Suprapubic skin (tissue), 4 donors: ENCODE data around the gene KCNH1. TPM values are rescaled to one million over a fixed set of nuclear protein-coding genes. Genes with fewer than 3 reads are reported as not detected.
"Not testable (repeated sequence)": the region's sequence is repeated elsewhere in the genome, so short reads cannot be mapped to it uniquely, and the experiment has no call there.

Experiments used
- DNase-seq, 2 donors: peaks; one replicate each; pipeline ENCODE4 v3.0.0-alpha.2; 2019; ENCODE audit warnings: low spot score in 2 of 2
- H3K27ac ChIP-seq: fragments of 200-600 bp; sonication (generic); one replicate; pipeline ENCODE4 v1.5.1; 2019
- H3K27me3 ChIP-seq: fragments of 200-600 bp; sonication (generic); one replicate; pipeline ENCODE4 v1.5.1; 2019
- H3K36me3 ChIP-seq: fragments of 200-600 bp; sonication (generic); one replicate; pipeline ENCODE4 v1.5.1; 2019
- H3K4me1 ChIP-seq: fragments of 200-600 bp; sonication (generic); one replicate; pipeline ENCODE4 v1.5.1; 2019
- H3K4me3 ChIP-seq: fragments of 200-600 bp; sonication (generic); one replicate; pipeline ENCODE4 v1.5.1; 2019; ENCODE audit warnings: mild to moderate bottlenecking
- H3K9me3 ChIP-seq: fragments of 200-600 bp; sonication (generic); one replicate; pipeline ENCODE4 v1.5.1; 2019
- CTCF ChIP-seq, 2 donors: fragments of 200-600 bp in 1 of 2; fragments of 450-650 bp in 1 of 2; sonication (generic) in 1 of 2; IDR thresholded peaks; one replicate each; pipeline ENCODE4 v1.5.1; 2016 to 2019; ENCODE audit warnings: antibody characterized with exemption in 2 of 2, mild to moderate bottlenecking in 1 of 2, moderate library complexity in 1 of 2
- EP300 ChIP-seq: sonication (generic); formaldehyde crosslinking; IDR thresholded peaks from one replicate; pipeline ENCODE4 v1.6.1; 2017; ENCODE audit warnings: antibody characterized with exemption
- POLR2A ChIP-seq, 2 donors: fragments of 450-650 bp; IDR thresholded peaks; one replicate each; pipeline ENCODE4 v1.6.1; 2017; ENCODE audit warnings: antibody characterized with exemption in 2 of 2, mild to moderate bottlenecking in 2 of 2, moderate library complexity in 2 of 2
- POLR2AphosphoS5 ChIP-seq, 3 donors: sonication (generic); formaldehyde crosslinking; IDR thresholded peaks; one replicate each; pipeline ENCODE4 v1.6.1; 2017; ENCODE audit warnings: antibody characterized with exemption in 3 of 3
- WGBS: methylation state at CpG from one replicate; pipeline ENCODE4 v1.1.5; 2018; 5-methylcytosine and 5-hydroxymethylcytosine counted together
- total RNA-seq, 4 donors: library from RNA; depleted of rRNA; stranded (reverse); fragments of >200 nt; gene quantifications; one replicate each; pipeline ENCODE4 v1.1.0, GENCODE V29; 2016

The KCNH1 gene
- total RNA-seq, 4 donors from 2014 or later, result 1.1 TPM; not detected in 3

GRCh38 chr1:211019266-211019665 lies 114.7 kb downstream of the KCNH1 start:
- WGBS, result 64% methylated on average over 1 of the region's 1 CpG
- Histone ChIP-seq H3K36me3 (no peaks in the 10 kb centered on the region), H3K27me3 (no peaks in the 10 kb centered on the region), H3K4me3 (no peak overlapping the region), H3K27ac (no peak overlapping the region), H3K9me3 (no peaks in the 10 kb centered on the region), H3K4me1 (no peaks in the 10 kb centered on the region)
- TF ChIP-seq POLR2A (IDR thresholded peaks at IDR 0.05) (no peak), EP300 (no peak), CTCF (IDR thresholded peaks at IDR 0.05) (no peak), POLR2AphosphoS5 (IDR thresholded peaks at IDR 0.05) (no peak)
- DNase-seq, result no peak

- Histone ChIP-seq H3K9me3 (no peaks in the 10 kb centered on the region), H3K27me3 (no peaks in the 10 kb centered on the region), H3K36me3 (no peaks in the 10 kb centered on the region), H3K27ac (no peak overlapping the region), H3K4me3 (no peak overlapping the region), H3K4me1 (no peaks in the 10 kb centered on the region)
- DNase-seq, result no peak
- WGBS, result 91% methylated on average over 5 of the region's 5 CpGs
- TF ChIP-seq EP300 (no peak), CTCF (IDR thresholded peaks at IDR 0.05) (no peak), POLR2A (IDR thresholded peaks at IDR 0.05) (no peak), POLR2AphosphoS5 (IDR thresholded peaks at IDR 0.05) (no peak)
These were observed 115.3 kb downstream of the KCNH1 start for GRCh38 chr1:211018690-211019089.

GRCh38 chr1:211017075-211017718 lies 116.8 kb downstream of the KCNH1 start:
- TF ChIP-seq EP300 (no peak), POLR2AphosphoS5 (IDR thresholded peaks at IDR 0.05) (no peak), POLR2A (IDR thresholded peaks at IDR 0.05) (no peak)
- Histone ChIP-seq H3K9me3 (no peaks in the 10 kb centered on the region), H3K4me1 (no peaks in the 10 kb centered on the region), H3K27me3 (no peaks in the 10 kb centered on the region), H3K27ac (no peak overlapping the region), H3K4me3 (no peak overlapping the region), H3K36me3 (no peaks in the 10 kb centered on the region)
- no peak for DNase-seq
- WGBS, result 65% methylated on average over 6 of the region's 6 CpGs

GRCh38 chr1:211014275-211014674 lies 119.7 kb downstream of the KCNH1 start:
- 74% methylated on average over 7 of the region's 7 CpGs for WGBS
- H3K36me3 ChIP-seq, result no peaks in the 10 kb centered on the region
- TF ChIP-seq EP300, result no peak

GRCh38 chr1:211013346-211014240 lies 120.4 kb downstream of the KCNH1 start:
- TF ChIP-seq POLR2A (IDR thresholded peaks at IDR 0.05), result no peak
- TF ChIP-seq CTCF (IDR thresholded peaks at IDR 0.05), result no peak
- TF ChIP-seq POLR2AphosphoS5 (IDR thresholded peaks at IDR 0.05), result no peak
- TF ChIP-seq EP300, result no peak
- no peaks in the 10 kb centered on the region for H3K4me1 ChIP-seq
- H3K27ac ChIP-seq, result no peak overlapping the region
- no peaks in the 10 kb centered on the region for H3K36me3 ChIP-seq
- no peak for DNase-seq
- WGBS, result 54% methylated on average over 6 of the region's 7 CpGs
- H3K9me3 ChIP-seq, result no peaks in the 10 kb centered on the region
- H3K4me3 ChIP-seq, result no peak overlapping the region
- no peaks in the 10 kb centered on the region for H3K27me3 ChIP-seq

More at GRCh38 chr1:211014275-211014674, 119.7 kb downstream of the KCNH1 start:
- no peaks in the 10 kb centered on the region for H3K27me3 ChIP-seq
- no peak for DNase-seq
- H3K9me3 ChIP-seq, result no peaks in the 10 kb centered on the region
- H3K27ac ChIP-seq, result no peak overlapping the region
- no peak overlapping the region for H3K4me3 ChIP-seq
- no peaks in the 10 kb centered on the region for H3K4me1 ChIP-seq

- not testable (repeated sequence) for H3K27ac ChIP-seq, H3K9me3 ChIP-seq, H3K4me1 ChIP-seq, H3K36me3 ChIP-seq, H3K27me3 ChIP-seq, DNase-seq, H3K4me3 ChIP-seq
- 91% methylated on average over 1 of the region's 1 CpG for WGBS
These were observed 122.8 kb downstream of the KCNH1 start for GRCh38 chr1:211011128-211011527.
